Measurements from ENCODE around the gene MAP4. TPM values are rescaled to one million over a fixed set of nuclear protein-coding genes. Genes with fewer than 3 reads are reported as not detected.

Gene MAP4
- total RNA-seq, 1 donor from 2014 or later: 150 TPM

DNA sequence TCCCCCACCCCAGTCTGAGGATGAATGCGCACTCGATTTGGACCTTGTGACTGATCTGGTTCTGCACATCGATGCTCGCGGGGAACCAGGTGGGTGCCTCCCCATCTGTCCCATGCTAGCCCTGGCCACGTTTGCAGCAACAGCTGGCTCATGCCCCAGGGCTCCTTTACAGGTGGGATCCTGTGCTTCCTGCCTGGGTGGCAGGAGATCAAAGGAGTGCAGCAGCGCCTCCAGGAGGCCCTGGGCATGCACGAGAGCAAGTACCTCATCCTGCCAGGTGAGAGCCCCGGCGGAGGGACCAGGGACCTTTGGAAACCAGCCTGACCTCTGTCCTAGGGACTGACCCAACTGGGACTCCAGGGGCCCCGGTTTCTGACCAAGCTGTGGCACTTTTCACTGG lies 169.0 kb downstream of the MAP4 start:
- TF ChIP-seq, protein P1, sequence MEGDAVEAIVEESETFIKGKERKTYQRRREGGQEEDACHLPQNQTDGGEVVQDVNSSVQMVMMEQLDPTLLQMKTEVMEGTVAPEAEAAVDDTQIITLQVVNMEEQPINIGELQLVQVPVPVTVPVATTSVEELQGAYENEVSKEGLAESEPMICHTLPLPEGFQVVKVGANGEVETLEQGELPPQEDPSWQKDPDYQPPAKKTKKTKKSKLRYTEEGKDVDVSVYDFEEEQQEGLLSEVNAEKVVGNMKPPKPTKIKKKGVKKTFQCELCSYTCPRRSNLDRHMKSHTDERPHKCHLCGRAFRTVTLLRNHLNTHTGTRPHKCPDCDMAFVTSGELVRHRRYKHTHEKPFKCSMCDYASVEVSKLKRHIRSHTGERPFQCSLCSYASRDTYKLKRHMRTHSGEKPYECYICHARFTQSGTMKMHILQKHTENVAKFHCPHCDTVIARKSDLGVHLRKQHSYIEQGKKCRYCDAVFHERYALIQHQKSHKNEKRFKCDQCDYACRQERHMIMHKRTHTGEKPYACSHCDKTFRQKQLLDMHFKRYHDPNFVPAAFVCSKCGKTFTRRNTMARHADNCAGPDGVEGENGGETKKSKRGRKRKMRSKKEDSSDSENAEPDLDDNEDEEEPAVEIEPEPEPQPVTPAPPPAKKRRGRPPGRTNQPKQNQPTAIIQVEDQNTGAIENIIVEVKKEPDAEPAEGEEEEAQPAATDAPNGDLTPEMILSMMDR (conservative IDR thresholded peaks at IDR 0.05): no peak
- H3K36me3 Mint-ChIP-seq (ENCODE audit: low read depth): peaks cover 24% of the 10 kb centered on the region
- H3K9me3 Mint-ChIP-seq: no peaks in the 10 kb centered on the region
- peaks cover 15% of the 10 kb centered on the region for H3K27me3 Mint-ChIP-seq (ENCODE audit: low read depth)
- peak overlapping the region; percentile 27 for H3K27ac Mint-ChIP-seq (ENCODE audit: unreplicated experiment)
- H3K4me1 Mint-ChIP-seq: peaks cover 18% of the 10 kb centered on the region
- no peak overlapping the region for H3K4me3 Mint-ChIP-seq
- DNase-seq (ENCODE audit: low read depth, low spot score): no peak

DNA sequence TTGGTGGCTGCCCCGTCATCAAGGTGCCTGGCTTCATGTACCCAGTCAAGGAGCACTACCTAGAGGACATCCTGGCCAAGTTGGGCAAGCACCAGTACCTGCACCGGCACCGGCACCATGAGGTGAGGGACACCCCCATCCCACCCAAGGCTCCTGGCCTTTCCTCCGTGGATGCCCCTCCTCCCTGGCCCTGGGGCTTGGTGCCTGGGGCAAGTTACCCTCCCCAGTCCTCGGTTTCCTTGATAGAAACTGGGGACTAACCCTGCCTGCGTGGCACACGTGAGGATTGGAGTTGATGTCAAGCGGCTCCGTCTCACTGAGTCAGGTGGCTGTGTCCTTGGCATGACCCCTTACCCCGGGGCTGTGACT lies 169.4 kb downstream of the MAP4 start:
- H3K9me3 Mint-ChIP-seq: no peaks in the 10 kb centered on the region
- H3K4me3 Mint-ChIP-seq: no peak overlapping the region
- no peak for DNase-seq (ENCODE audit: low read depth, low spot score)
- H3K27ac Mint-ChIP-seq (ENCODE audit: unreplicated experiment): no peak overlapping the region
- H3K36me3 Mint-ChIP-seq (ENCODE audit: low read depth): peaks cover 24% of the 10 kb centered on the region
- H3K4me1 Mint-ChIP-seq: peaks cover 16% of the 10 kb centered on the region
- TF ChIP-seq, protein P1 (conservative IDR thresholded peaks at IDR 0.05): no peak
- peaks cover 12% of the 10 kb centered on the region for H3K27me3 Mint-ChIP-seq (ENCODE audit: low read depth)

DNA sequence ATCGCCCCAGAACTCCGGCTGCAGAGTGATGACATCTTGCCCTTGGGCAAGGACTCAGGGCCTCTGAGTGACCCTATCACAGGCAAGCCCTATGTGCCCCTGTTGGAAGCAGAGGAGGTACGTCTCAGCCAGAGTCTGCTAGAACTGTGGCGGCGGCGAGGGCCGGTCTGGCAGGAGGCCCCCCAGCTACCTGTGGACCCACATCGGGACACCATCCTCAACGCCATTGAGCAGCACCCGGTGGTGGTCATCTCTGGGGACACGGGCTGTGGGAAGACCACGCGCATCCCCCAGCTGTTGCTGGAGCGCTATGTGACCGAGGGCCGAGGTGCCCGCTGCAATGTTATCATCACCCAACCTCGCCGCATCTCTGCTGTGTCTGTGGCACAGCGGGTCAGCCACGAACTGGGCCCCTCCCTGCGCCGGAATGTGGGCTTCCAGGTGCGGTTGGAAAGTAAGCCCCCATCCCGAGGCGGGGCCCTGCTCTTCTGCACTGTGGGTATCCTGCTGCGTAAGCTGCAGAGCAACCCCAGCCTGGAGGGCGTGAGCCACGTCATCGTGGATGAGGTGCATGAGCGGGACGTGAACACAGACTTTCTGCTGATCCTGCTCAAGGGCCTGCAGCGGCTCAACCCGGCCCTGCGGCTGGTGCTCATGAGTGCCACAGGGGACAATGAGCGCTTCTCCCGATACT lies 169.9 kb downstream of the MAP4 start:
- H3K36me3 Mint-ChIP-seq (ENCODE audit: low read depth): peaks cover 22% of the 10 kb centered on the region

DNA sequence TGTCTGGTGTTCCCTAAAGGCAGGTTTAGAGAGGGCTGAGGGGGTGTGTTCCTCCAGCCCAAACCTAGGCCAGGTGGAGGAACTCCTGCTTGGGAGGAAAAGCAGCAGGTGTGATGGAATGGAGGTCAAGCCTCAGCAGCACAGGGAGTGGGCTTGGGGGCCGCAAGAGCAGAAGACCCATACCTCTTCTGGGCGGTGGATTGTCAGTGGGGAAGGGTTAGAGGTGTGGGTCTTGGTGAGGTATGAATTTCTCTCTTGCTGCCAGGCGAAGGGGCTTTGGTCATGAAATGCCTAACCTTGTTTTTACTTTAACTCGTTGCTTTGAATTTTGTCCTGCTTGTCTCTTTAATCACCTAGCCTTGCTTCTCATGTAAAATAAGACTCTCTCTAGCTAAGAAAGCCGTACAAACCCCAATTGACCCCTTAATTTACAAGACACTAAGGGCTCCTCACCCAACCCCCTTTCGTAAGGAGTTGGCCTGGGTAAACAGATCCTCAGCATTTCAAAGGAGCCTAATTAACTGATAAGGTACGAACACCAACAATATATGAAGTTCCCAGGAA lies 174.3 kb downstream of the MAP4 start:
- Mint-ChIP-seq H3K4me3 (no peak overlapping the region), H3K27me3 (ENCODE audit: low read depth) (peaks cover 3% of the 10 kb centered on the region), H3K9me3 (no peaks in the 10 kb centered on the region), H3K27ac (ENCODE audit: unreplicated experiment) (no peak overlapping the region), H3K36me3 (ENCODE audit: low read depth) (peaks cover 16% of the 10 kb centered on the region), H3K4me1 (peaks cover 4% of the 10 kb centered on the region)
- no peak for DNase-seq (ENCODE audit: low read depth, low spot score)
- TF ChIP-seq, protein P1 (conservative IDR thresholded peaks at IDR 0.05): no peak

More for the DNA sequence above, 169.9 kb downstream of the MAP4 start:
- Mint-ChIP-seq H3K4me1 (peaks cover 11% of the 10 kb centered on the region), H3K27ac (ENCODE audit: unreplicated experiment) (no peak overlapping the region), H3K4me3 (no peak overlapping the region), H3K9me3 (no peaks in the 10 kb centered on the region), H3K27me3 (ENCODE audit: low read depth) (peaks cover 9% of the 10 kb centered on the region)
- TF ChIP-seq, protein P1 (conservative IDR thresholded peaks at IDR 0.05): no peak
- no peak for DNase-seq (ENCODE audit: low read depth, low spot score)

DNA sequence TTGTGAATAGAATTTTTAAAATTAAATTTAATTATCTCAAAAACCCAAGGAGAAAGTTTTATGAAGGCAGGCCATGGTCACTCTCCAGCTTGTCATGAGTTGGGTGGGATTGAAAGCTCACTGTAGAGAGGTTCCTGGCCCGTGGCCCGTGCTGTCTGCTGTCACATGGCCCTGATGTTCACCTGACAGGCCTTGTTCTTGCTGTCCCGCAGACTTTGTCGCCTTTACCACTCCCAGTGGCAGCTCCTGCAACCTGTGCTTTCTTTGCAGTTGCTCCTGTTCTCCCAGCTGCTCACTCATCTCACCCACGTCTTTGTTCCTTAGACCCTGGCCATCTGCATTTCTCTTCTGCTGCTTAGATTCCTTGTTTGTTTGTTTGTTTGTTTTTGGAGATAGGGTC lies 177.7 kb downstream of the MAP4 start:
- H3K4me1 Mint-ChIP-seq: peaks cover 4% of the 10 kb centered on the region
- H3K36me3 Mint-ChIP-seq (ENCODE audit: low read depth): peaks cover 17% of the 10 kb centered on the region
- no peak for DNase-seq (ENCODE audit: low read depth, low spot score)
- peak overlapping the region; percentile 13 for H3K27ac Mint-ChIP-seq (ENCODE audit: unreplicated experiment)
- peaks cover 3% of the 10 kb centered on the region for H3K27me3 Mint-ChIP-seq (ENCODE audit: low read depth)
- no peaks in the 10 kb centered on the region for H3K9me3 Mint-ChIP-seq
- H3K4me3 Mint-ChIP-seq: no peak overlapping the region
- TF ChIP-seq, protein P1 (conservative IDR thresholded peaks at IDR 0.05): no peak

Measured in neural crest cell (in vitro differentiated cells).